K562 (cell line): Measurements from ENCODE around the gene NMNAT1.

Experiments
- BHLHE40 ChIP-seq: IDR thresholded peaks from 2 replicates; pipeline ENCODE4 v1.6.1; 2011; ENCODE audit warnings: low read length, improper control_type of control experiment
- POLR2A ChIP-seq: fragments of 450-650 bp; conservative IDR thresholded peaks from 2 replicates; pipeline ENCODE4 v1.6.1; 2016
- THRAP3 ChIP-seq: fragments of 450-650 bp; IDR thresholded peaks from 2 replicates; pipeline ENCODE4 v1.6.1; 2016; ENCODE audit warnings: mild to moderate bottlenecking, inconsistent platforms, borderline replicate concordance
- ZNF217 ChIP-seq: sonication (generic); formaldehyde crosslinking; IDR thresholded peaks from 2 replicates; pipeline ENCODE4 v1.8.0; 2022; ENCODE audit warnings: mild to moderate bottlenecking, missing genetic modification reagents
- TF ChIP-seq, protein P1 (sequence below), 3 experiments: IDR thresholded peaks in 2 of 3; conservative IDR thresholded peaks in 1 of 3; 2 replicates each; pipeline ENCODE4 v1.5.1; 2011 to 2012; ENCODE audit warnings: low read length in 3 of 3, mild to moderate bottlenecking in 3 of 3, control low read depth in 2 of 3, improper control_type of control experiment in 1 of 3, inconsistent platforms in 1 of 3, low read depth in 1 of 3, mixed read lengths in 1 of 3, moderate library complexity in 1 of 3; ENCODE audit not compliant: insufficient read depth in 2 of 3

DNA sequence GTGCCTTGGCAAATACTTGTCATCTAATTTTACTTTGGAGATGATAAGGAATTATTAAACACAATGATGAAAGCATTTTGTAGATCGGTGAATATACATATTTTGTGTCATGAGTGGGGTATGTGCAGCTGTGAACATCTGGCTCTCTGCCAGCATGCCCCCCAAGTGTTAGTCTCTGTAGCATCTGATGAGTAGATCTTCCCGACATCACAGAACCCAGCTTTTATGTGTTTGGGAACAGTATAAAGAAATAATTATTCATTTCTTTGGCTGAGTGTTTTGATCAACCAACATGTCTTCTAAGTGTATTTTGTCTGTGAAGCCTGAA is 28.7 kb upstream of the NMNAT1 start:
- TF ChIP-seq POLR2A (no peak), BHLHE40 (no peak), THRAP3 (no peak), ZNF217 (no peak)
- TF ChIP-seq, protein P1, sequence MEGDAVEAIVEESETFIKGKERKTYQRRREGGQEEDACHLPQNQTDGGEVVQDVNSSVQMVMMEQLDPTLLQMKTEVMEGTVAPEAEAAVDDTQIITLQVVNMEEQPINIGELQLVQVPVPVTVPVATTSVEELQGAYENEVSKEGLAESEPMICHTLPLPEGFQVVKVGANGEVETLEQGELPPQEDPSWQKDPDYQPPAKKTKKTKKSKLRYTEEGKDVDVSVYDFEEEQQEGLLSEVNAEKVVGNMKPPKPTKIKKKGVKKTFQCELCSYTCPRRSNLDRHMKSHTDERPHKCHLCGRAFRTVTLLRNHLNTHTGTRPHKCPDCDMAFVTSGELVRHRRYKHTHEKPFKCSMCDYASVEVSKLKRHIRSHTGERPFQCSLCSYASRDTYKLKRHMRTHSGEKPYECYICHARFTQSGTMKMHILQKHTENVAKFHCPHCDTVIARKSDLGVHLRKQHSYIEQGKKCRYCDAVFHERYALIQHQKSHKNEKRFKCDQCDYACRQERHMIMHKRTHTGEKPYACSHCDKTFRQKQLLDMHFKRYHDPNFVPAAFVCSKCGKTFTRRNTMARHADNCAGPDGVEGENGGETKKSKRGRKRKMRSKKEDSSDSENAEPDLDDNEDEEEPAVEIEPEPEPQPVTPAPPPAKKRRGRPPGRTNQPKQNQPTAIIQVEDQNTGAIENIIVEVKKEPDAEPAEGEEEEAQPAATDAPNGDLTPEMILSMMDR (IDR thresholded peaks at IDR 0.05 in 2 of 3, conservative IDR thresholded peaks at IDR 0.05 in 1 of 3; ENCODE audit: insufficient read depth in 2 of 3, low read depth in 1 of 3, low read length in 3 of 3): no peak
